Rectal smooth muscle tissue (tissue), 1 donor: ENCODE data around the gene B4GALNT3.

Source experiments
- H3K27ac ChIP-seq: one replicate; pipeline ENCODE4 v1.7.0; 2013; ENCODE audit warnings: low read depth, low read length, inconsistent platforms
- H3K27me3 ChIP-seq: one replicate; pipeline ENCODE4 v1.7.0; 2013; ENCODE audit warnings: low read length; ENCODE audit not compliant: control insufficient read depth, insufficient read depth
- H3K36me3 ChIP-seq: one replicate; pipeline ENCODE4 v1.7.0; 2013; ENCODE audit warnings: low read length; ENCODE audit not compliant: control insufficient read depth, insufficient read depth
- H3K4me1 ChIP-seq: one replicate; pipeline ENCODE4 v1.7.0; 2013; ENCODE audit warnings: low read length; ENCODE audit not compliant: control insufficient read depth, insufficient read depth
- H3K4me3 ChIP-seq: one replicate; pipeline ENCODE4 v1.7.0; 2013; ENCODE audit warnings: low read length
- H3K9ac ChIP-seq: one replicate; pipeline ENCODE4 v1.7.0; 2013; ENCODE audit warnings: low read length

B4GALNT3 gene

DNA sequence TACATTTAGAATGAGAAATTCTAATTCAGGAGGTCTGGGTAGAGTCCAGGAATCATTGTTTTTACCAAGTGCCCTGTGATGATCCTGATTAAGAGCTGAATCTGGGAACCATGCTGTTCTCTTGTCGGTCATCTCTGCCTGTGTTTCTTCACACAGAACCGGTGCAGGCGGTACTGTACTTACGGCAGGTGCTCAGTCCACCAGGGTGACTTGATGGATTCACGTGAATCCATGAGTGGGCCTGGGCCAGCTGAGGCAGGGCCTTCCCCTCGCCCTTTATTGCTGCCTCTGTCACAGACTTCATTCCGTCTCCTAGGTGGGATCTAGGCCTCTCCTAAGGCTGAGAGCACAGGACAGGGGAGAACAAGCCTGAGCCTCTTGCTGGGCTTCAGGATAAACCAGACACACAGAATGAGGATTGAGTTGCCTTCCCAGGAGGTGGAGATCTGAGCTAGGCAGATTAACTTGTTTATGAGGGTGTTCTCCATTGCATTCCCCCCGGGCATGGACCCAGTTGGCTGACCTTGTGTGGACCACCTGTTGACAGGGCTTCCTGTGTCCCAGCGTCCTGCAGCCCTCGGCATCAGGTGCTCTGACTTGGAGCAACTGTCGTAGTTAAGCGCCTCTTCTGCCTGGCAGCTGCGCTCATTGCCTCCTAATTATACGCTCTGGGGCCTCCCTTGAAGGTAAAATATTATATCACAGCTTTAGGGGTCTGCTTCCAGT is 42.1 kb downstream of the B4GALNT3 start:
- H3K4me3 ChIP-seq, result no peak overlapping the region
- no peaks in the 10 kb centered on the region for H3K27me3 ChIP-seq
- H3K36me3 ChIP-seq, result no peaks in the 10 kb centered on the region
- H3K4me1 ChIP-seq, result no peaks in the 10 kb centered on the region
- H3K27ac ChIP-seq, result no peak overlapping the region
- no peak overlapping the region for H3K9ac ChIP-seq

DNA sequence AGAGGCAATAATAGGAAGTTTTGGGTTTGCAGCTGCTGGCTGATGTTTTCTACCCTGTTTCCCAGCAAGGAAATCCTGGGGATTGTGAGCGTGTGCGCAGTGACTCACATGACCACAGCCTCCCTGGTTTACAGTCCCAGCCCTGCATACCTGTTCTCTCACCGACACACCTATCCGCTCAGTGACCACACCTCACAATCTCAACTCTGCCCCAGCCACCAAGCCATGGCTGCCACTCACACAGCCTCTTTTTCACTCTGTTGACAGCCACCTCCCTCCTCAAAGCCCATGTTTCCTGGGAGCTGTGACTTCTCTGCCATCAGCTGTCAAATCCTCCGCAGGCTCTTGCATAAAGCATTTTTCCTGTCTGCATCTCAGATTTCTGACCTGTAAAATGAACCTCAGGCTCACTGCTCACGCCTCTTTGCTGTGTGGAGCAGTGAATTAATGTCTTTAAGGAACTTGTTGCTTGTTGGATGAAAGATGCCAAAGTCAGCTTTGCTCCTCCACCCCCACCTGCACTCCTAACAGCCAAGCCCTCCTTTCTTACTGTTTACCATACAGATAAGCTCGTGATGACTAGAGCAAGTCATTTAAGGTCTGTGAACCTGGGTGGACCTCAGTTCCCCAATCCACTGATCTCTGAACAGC is 43.5 kb downstream of the B4GALNT3 start:
- Histone ChIP-seq H3K36me3 (no peaks in the 10 kb centered on the region), H3K4me1 (no peaks in the 10 kb centered on the region)

DNA sequence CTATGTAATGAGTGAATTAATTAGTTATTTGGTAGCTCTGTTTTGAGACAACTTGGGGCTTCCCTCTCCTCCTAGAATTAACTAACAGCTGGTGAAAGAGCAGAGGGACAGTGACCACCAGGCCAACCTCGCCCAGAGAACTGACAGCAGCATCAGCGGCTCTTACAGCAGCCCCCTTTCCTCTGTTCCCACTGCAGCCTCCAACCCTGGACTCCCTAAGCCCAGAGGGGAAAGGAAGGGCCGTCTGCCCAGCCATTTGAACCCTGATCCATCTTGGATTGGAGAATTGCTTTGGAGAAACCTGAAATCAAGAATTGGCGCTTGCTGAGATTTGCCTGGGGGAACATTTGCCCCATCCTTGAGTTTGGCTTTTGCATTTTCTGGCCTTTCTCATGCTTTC is 45.5 kb downstream of the B4GALNT3 start:
- Histone ChIP-seq H3K9ac (no peak overlapping the region), H3K27ac (no peak overlapping the region), H3K4me1 (no peaks in the 10 kb centered on the region), H3K4me3 (no peak overlapping the region), H3K27me3 (no peaks in the 10 kb centered on the region), H3K36me3 (no peaks in the 10 kb centered on the region)

More for the DNA sequence above, 43.5 kb downstream of the B4GALNT3 start:
- Histone ChIP-seq H3K9ac (no peak overlapping the region), H3K4me3 (peak overlapping the region; percentile 15), H3K27ac (peak overlapping the region; percentile 22), H3K27me3 (no peaks in the 10 kb centered on the region)

DNA sequence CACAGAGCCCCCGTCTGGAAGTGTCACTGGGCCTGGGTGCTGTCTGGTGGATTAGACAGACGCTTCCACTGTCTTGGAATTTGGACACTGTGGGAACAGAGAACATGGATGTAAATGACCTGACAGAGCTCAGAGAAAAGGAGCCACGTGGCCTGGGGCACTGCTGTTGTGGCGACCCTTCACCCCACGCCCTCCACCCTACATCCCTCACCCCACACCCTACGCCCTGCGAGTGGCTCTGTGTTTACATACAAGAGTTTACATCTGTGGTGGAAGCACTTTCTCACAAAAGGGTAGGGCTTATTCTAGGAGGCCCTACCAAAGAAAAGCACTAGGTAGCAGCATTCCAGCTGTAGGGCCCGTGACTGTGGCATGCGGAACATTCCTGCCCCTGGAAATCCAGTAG is 47.7 kb downstream of the B4GALNT3 start:
- no peak overlapping the region for H3K4me3 ChIP-seq
- no peak overlapping the region for H3K9ac ChIP-seq
- H3K4me1 ChIP-seq, result no peaks in the 10 kb centered on the region
- no peaks in the 10 kb centered on the region for H3K27me3 ChIP-seq
- no peak overlapping the region for H3K27ac ChIP-seq
- H3K36me3 ChIP-seq, result no peaks in the 10 kb centered on the region

DNA sequence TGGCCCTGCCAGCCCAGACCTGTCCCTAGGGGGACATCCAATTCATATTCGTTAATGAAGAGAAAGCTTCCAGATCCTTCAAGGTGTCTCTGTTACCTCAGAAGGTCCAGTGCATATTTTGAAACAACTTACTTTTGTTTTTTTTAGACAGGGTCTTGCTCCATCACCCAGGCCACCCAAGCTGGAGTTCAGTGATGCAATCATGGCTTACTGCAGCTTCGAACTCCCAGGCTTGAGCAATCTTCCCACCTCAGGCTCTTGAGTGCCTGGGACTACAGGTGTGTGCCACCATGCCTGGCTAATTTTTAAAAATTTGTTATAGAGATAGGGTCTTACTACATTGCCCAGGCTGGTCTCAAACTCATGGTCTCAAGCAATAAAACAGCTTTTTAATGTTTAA is 48.4 kb downstream of the B4GALNT3 start:
- Histone ChIP-seq H3K36me3 (no peaks in the 10 kb centered on the region), H3K4me3 (no peak overlapping the region), H3K4me1 (no peaks in the 10 kb centered on the region), H3K27me3 (no peaks in the 10 kb centered on the region), H3K27ac (no peak overlapping the region), H3K9ac (no peak overlapping the region)

DNA sequence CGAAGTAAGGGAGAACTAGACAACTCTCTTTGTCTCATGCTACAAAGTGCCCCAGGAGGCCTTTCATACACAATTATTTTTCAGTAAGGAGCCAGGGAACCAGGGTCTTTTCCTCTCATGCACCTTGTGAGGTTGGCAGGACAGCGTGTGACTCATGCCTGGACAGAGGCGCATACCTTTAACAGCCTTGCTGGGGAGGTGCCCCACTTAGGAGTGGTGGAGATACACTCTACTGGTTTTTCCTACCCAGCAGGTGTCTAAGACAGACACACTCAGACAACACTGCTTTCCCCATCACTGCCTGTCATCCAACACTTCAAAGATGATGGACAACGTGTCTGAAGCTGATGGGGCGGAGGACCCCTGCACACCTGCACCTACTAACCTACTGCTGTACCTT is 49.1 kb downstream of the B4GALNT3 start:
- Histone ChIP-seq H3K27me3 (no peaks in the 10 kb centered on the region), H3K36me3 (no peaks in the 10 kb centered on the region), H3K4me3 (no peak overlapping the region), H3K9ac (no peak overlapping the region), H3K27ac (no peak overlapping the region), H3K4me1 (no peaks in the 10 kb centered on the region)

DNA sequence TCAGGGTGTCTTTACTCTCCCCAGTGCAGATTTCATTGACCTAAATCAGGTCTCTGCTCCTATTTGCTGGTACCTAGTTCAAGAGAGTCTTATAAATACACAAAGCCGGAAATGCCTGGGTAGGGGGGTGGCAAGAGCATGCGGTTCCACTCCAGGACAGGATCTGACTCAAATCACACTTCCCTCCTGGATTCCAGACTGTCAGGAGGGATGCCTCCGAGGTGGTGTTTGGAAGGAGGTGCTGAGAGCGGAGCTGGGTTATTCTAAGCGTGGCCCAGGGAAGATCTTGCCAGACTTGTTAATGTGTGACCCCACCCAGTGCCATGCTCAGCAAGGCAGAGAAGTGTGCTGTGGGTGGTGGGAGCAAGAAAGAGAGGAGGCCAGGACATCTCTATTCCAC is 49.8 kb downstream of the B4GALNT3 start:
- H3K36me3 ChIP-seq, result no peaks in the 10 kb centered on the region
- no peaks in the 10 kb centered on the region for H3K27me3 ChIP-seq
- H3K4me1 ChIP-seq, result no peaks in the 10 kb centered on the region
- H3K4me3 ChIP-seq, result no peak overlapping the region
- no peak overlapping the region for H3K9ac ChIP-seq
- H3K27ac ChIP-seq, result no peak overlapping the region

DNA sequence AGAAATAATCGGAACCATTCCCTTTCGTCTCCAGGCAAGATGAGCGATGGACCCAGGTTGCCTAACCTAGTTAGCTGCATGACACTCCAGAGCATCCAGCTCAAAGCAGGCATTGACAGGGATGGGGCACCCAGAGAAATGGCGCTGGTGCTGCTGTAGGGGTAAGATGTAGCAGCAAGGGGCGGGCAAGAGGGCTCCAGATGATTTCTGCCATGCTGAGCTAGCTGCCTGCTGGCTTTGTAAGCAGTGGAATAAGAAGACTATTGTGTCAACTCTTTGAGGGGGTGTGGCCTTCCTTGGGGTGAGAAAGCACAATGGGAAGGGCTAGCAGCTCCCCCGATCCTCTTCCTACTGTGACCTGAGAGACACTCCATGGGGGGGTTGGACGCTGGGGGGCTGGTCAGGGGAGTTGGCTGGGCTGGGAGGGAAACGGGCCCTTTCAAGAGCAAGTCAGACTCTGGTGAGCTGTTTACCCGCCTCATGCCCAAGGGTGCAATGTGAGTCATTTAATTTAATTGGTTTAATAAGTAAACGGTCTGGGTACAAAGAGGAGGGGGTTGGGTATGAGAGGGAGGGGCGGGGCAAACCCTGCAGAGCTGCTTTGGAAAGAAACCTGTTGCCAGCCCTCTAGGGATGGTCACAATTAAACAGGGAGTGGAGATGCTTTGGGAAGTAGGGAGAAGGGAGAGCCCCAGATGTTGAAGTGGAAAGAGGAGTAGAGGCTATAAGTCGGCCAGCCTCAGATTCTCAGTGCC is 50.5 kb downstream of the B4GALNT3 start:
- Histone ChIP-seq H3K27ac (peak overlapping the region; percentile 24), H3K27me3 (no peaks in the 10 kb centered on the region), H3K4me1 (no peaks in the 10 kb centered on the region), H3K9ac (peak overlapping the region; percentile 17), H3K36me3 (no peaks in the 10 kb centered on the region), H3K4me3 (peak overlapping the region; percentile 29)

DNA sequence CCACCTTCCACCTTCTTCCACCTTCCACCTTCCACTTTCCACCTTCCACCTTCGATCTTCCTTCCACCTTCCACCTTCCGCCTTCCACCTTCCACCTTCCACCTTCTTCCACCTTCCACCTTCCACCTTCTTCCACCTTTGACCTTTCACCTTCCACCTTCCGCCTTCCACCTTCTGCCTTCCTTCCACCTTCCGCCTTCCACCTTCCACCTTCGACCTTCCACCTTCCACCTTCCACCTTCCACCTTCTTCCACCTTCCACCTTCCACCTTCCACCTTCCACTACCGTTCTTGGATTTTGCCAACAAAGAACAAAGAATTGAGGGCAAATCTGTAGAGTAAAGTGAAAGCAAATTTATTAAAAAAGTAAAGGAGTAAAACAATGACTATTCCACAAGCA is 53.2 kb downstream of the B4GALNT3 start:
- H3K27ac ChIP-seq, result no peak overlapping the region
- H3K9ac ChIP-seq, result no peak overlapping the region
- H3K4me1 ChIP-seq, result no peaks in the 10 kb centered on the region
- no peak overlapping the region for H3K4me3 ChIP-seq
- no peaks in the 10 kb centered on the region for H3K36me3 ChIP-seq
- no peaks in the 10 kb centered on the region for H3K27me3 ChIP-seq

DNA sequence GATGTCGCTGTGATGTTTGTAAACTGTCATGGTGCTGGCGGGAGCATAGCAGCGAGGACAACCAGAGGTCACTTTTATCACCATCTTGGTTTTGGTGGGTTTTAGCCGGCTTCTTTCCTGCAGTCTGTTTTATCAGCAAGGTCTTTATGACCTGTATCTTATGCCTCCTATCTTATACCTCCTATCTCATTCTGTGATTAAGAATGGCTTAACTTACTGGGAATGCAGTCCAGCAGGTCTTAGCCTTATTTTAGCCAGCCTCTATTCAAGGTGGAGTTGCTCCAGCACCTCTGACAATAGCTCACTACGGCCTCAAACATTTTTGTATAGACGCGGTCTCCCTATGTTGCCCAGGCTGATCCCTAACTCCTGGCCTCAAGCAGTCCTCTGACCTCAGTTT is 53.7 kb downstream of the B4GALNT3 start:
- Histone ChIP-seq H3K27me3 (no peaks in the 10 kb centered on the region), H3K4me3 (no peak overlapping the region), H3K9ac (no peak overlapping the region), H3K27ac (no peak overlapping the region), H3K36me3 (no peaks in the 10 kb centered on the region), H3K4me1 (no peaks in the 10 kb centered on the region)

DNA sequence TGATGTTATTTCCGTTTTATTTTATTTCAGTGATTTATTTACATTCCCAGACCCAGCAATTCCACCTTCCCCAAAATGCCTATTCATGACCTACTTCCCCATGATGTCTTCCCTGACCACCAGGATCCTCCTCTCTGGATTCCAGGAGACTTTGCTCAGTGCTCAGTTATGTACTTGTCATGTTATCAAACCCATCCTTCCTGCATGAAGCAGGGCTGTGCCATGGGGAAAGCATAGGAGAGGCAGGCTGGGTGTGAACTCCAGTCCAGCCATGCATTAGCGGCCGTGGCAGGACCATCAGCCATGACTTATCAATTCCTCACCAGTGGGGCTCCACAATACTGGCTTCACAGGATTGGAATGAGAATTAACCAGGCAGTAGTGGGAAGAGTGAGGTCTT is 57.8 kb downstream of the B4GALNT3 start:
- H3K36me3 ChIP-seq, result no peaks in the 10 kb centered on the region
- H3K9ac ChIP-seq, result no peak overlapping the region
- no peaks in the 10 kb centered on the region for H3K27me3 ChIP-seq
- H3K4me3 ChIP-seq, result no peak overlapping the region
- no peaks in the 10 kb centered on the region for H3K4me1 ChIP-seq
- H3K27ac ChIP-seq, result no peak overlapping the region

DNA sequence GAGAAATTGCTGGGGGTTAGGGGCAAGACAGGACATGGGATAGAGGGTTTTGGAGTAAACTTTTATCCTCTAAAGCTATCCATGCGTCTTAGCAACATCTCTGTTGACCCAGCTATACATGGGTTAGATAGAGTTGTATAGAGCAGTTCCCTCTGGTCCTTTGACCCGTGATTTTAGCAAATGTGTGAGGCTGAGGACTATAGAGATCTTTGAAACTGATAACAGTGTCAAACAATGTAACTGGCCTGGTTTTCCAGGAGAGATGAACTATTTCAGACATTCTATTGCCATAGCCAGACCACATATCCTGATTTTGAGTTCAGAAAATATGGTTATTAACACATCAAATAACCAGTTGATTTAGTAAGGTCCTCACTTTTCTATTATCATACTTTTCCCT is 60.4 kb downstream of the B4GALNT3 start:
- no peak overlapping the region for H3K4me3 ChIP-seq
- no peaks in the 10 kb centered on the region for H3K4me1 ChIP-seq
- no peaks in the 10 kb centered on the region for H3K27me3 ChIP-seq
- no peaks in the 10 kb centered on the region for H3K36me3 ChIP-seq
- H3K27ac ChIP-seq, result no peak overlapping the region
- H3K9ac ChIP-seq, result no peak overlapping the region
